GM21529 (cell line): ENCODE data around the gene PRKCZ.

Source experiments
- ATAC-seq: cut with Tn5 transposase; IDR thresholded peaks from one replicate; pipeline ENCODE4 v1.9.1; 2021; ENCODE audit not compliant: unreplicated experiment

Gene PRKCZ

GRCh38 chr1:2100780-2101108, 50.5 kb downstream of the PRKCZ start:
- no peak for ATAC-seq

GRCh38 chr1:2101531-2101930, 51.3 kb downstream of the PRKCZ start:
- no peak for ATAC-seq

- ATAC-seq: no peak
Measured at GRCh38 chr1:2101946-2102345, 51.7 kb downstream of the PRKCZ start.

- ATAC-seq: no peak
Measured at GRCh38 chr1:2102753-2103152, 52.5 kb downstream of the PRKCZ start.

- ATAC-seq: no peak
Measured at GRCh38 chr1:2103266-2103900, 53.2 kb downstream of the PRKCZ start.

GRCh38 chr1:2103901-2104590, 53.8 kb downstream of the PRKCZ start:
- ATAC-seq: no peak

- ATAC-seq: no peak
Measured at GRCh38 chr1:2104621-2105427, 54.6 kb downstream of the PRKCZ start.

GRCh38 chr1:2105781-2106524, 55.7 kb downstream of the PRKCZ start:
- no peak for ATAC-seq

GRCh38 chr1:2106659-2107405, 56.6 kb downstream of the PRKCZ start:
- no peak for ATAC-seq

GRCh38 chr1:2107586-2108212, 57.5 kb downstream of the PRKCZ start:
- ATAC-seq: no peak

GRCh38 chr1:2108213-2108876, 58.1 kb downstream of the PRKCZ start:
- ATAC-seq: no peak

GRCh38 chr1:2108877-2109580, 58.8 kb downstream of the PRKCZ start:
- ATAC-seq: no peak

GRCh38 chr1:2109581-2110021, 59.4 kb downstream of the PRKCZ start:
- no peak for ATAC-seq

- ATAC-seq: no peak
Measured at GRCh38 chr1:2110191-2110737, 60.1 kb downstream of the PRKCZ start.

GRCh38 chr1:2110738-2111673, 60.8 kb downstream of the PRKCZ start:
- no peak for ATAC-seq

- no peak for ATAC-seq
Measured at GRCh38 chr1:2111674-2112035, 61.4 kb downstream of the PRKCZ start.

- no peak for ATAC-seq
Measured at GRCh38 chr1:2112280-2112701, 62.1 kb downstream of the PRKCZ start.
